ENCODE measurements around the gene KCNN2.

The KCNN2 gene

DNA sequence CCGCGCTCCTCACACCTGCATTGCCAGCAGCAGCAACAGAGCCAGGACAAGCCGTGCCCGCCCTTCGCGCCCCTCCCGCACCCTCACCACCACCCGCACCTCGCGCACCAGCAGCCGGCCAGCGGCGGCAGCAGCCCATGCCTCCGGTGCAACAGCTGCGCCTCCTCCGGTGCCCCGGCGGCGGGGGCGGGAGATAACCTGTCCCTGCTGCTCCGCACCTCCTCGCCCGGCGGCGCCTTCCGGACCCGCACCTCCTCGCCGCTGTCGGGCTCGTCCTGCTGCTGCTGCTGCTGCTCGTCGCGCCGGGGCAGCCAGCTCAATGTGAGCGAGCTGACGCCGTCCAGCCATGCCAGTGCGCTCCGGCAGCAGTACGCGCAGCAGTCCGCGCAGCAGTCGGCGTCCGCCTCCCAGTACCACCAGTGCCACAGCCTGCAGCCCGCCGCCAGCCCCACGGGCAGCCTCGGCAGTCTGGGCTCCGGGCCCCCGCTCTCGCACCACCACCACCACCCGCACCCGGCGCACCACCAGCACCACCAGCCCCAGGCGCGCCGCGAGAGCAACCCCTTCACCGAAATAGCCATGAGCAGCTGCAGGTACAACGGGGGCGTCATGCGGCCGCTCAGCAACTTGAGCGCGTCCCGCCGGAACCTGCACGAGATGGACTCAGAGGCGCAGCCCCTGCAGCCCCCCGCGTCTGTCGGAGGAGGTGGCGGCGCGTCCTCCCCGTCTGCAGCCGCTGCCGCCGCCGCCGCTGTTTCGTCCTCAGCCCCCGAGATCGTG lies 517 bp downstream of the KCNN2 start:
- no peak for FAIRE-seq
- DNase-seq (ENCODE audit: insufficient read length, low spot score), result no peak

GRCh38 chr5:114362977-114363761 lies 1.3 kb downstream of the KCNN2 start:
- FAIRE-seq, result no peak

GRCh38 chr5:114363837-114364236 lies 2.0 kb downstream of the KCNN2 start:
- FAIRE-seq (no peak), DNase-seq (ENCODE audit: insufficient read length, low spot score) (no peak)

More at GRCh38 chr5:114362977-114363761, 1.3 kb downstream of the KCNN2 start:
- DNase-seq (ENCODE audit: insufficient read length, low spot score), result no peak

GRCh38 chr5:114367029-114367428 lies 5.2 kb downstream of the KCNN2 start:
- FAIRE-seq (no peak), DNase-seq (ENCODE audit: insufficient read length, low spot score) (no peak)

DNA sequence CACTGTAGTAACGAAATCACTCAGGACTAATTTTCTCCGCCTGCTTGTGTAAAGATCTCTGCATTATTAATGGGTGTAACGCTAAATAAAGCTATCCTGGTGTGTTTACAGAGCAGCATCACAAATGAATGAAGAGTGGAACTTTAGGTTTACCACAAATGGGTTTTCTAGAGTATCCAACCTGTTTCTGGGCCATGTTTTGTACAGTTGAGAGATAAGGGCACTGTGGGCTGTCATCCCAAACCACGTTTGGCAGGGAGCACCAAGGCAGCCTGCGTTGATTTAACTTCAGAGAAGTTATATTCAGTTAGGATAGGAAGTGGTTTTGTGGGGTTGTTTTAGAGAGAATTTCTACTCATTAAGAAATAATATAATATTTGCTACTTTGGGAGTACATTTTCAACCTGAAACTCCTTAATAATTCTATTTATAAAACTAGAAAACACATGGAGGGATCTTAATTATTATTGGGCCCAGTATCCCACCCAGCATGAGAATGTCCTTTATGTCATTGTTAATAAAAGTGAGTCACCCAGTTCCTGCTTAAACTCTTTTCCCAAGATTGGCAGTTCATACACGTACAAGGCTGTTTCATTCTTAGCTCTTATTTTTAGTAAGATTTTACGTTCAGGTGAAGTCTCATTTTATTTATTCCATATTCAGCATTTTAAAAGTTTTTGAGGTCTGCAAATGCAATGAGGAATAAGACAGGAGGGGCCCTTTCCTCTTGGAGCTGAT lies 8.0 kb downstream of the KCNN2 start:
- DNase-seq (ENCODE audit: insufficient read length, low spot score) (no peak), FAIRE-seq (no peak)

- DNase-seq (ENCODE audit: insufficient read length, low spot score) (no peak), FAIRE-seq (no peak)
Observed at GRCh38 chr5:114377050-114377844, 15.4 kb downstream of the KCNN2 start.

DNA sequence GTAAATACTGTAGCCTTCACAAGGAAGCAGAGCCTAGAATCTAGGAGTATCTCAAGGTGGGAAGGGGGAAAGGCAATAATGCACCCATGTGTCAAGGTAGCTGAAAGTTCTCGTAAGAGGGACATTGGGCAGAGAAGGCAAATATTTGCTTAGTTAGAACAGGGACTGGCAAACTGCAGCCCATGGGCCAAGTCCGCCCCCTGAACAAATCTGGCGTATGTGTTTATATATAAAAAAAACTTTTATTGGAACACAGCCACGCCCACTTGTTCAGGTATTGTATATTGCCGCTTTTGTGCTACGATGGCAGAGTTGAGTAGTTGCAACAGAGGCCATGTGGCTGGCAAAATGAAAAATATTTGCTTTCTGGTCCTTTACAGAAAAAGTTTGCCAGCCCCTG lies 16.1 kb downstream of the KCNN2 start:
- FAIRE-seq, result no peak
- no peak for DNase-seq (ENCODE audit: insufficient read length, low spot score)

DNA sequence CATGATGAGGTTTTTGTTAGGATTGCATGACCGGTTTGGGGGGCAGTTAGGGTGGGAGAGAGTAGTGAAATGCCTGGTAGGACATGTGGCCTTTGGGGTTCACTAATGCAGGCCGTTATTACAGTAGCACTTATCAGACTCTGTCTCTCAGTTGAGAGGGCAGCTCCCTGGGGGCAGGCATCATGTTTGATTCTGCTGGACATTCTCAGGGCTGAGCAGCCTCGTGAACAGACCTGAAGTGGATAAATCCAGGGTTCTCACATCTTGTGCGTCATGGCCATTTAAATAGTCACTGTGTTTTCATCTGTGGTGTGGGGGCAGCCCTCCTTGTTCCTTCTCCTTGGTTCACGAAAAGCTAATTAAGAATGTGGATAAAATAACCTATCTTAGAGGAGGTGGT lies 18.9 kb downstream of the KCNN2 start:
- DNase-seq (ENCODE audit: insufficient read length, low spot score) (no peak), FAIRE-seq (no peak)

- no peak for FAIRE-seq
Observed at GRCh38 chr5:114387433-114387832, 25.6 kb downstream of the KCNN2 start.

GRCh38 chr5:114390431-114390830 lies 28.6 kb downstream of the KCNN2 start:
- no peak for DNase-seq (ENCODE audit: insufficient read length, low spot score)
- no peak for FAIRE-seq

More at GRCh38 chr5:114387433-114387832, 25.6 kb downstream of the KCNN2 start:
- DNase-seq (ENCODE audit: insufficient read length, low spot score), result no peak

- FAIRE-seq, result no peak
Observed at GRCh38 chr5:114391321-114391720, 29.5 kb downstream of the KCNN2 start.

DNA sequence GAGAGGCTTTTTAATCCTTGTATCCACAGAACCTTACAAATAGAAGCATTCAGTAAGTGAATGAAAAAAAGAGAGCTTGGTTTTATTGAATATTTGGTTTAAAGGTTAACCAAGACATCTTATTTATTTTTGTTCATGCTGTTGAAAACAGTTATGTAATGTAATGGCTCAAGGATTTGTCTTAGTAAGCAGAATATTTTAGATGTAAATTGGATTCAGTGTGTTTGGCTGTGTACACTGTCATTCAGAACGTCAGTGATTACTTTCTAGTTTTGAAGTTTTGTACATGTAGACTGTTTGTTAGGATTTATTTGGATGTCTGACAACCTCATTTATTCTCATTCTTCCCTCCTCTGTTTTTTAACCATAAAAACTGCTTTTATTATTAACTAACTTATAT lies 31.3 kb downstream of the KCNN2 start:
- DNase-seq (ENCODE audit: insufficient read length, low spot score) (no peak), FAIRE-seq (no peak)

More at GRCh38 chr5:114391321-114391720, 29.5 kb downstream of the KCNN2 start:
- no peak for DNase-seq (ENCODE audit: insufficient read length, low spot score)

GRCh38 chr5:114402206-114402605 lies 40.3 kb downstream of the KCNN2 start:
- FAIRE-seq, result no peak
- no peak for DNase-seq (ENCODE audit: insufficient read length, low spot score)

GRCh38 chr5:114407783-114408182 lies 45.9 kb downstream of the KCNN2 start:
- FAIRE-seq, result no peak
- no peak for DNase-seq (ENCODE audit: insufficient read length, low spot score)

DNA sequence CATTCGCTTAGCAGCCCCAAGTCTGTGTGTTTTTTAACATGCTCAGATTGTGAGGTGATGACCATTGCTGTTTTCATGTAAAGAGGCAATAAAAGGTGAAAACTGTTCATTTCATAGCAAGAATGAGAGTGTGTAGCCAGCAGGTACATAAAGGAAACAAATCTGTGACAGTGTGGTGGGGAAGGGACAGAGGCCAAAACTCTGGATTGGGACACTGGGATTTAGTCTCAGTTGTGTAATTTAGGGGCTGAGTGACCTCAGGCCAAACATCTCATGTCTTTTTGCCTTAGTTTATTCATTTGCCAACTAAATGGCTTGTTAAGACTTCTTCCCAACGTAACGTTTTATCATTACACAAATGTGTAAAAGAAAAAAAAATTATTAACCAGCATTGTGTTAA lies 47.0 kb downstream of the KCNN2 start:
- FAIRE-seq, result no peak
- no peak for DNase-seq (ENCODE audit: insufficient read length, low spot score)

DNA sequence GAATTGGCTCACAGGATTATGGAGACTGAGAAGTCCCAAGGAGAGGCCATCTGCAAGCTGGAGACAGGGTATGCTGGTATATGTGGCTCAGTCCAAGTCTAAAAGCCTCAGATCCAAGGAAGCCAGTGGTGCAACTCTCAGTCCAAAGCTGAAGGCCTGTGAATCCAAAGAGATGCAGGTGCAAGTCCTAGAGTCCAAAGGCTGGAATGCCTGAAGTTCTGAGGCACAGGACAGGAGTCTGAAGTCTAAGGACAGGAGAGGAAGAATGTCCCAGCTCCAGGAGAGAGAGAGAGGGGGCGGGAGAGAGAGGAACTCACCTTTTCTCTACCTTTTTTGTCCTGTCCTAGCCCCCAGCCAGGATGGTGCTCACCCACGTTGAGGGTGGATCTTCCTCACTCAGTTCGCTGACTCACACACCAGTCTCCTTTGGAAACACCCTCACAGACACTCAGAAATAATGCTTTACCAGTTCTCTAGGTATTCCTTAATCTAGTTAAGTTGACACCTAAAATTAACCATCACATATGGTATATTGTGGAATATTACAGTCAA lies 49.6 kb downstream of the KCNN2 start:
- no peak for DNase-seq (ENCODE audit: insufficient read length, low spot score)
- FAIRE-seq, result no peak

GRCh38 chr5:114412510-114413171 lies 50.8 kb downstream of the KCNN2 start:
- no peak for FAIRE-seq

DNA sequence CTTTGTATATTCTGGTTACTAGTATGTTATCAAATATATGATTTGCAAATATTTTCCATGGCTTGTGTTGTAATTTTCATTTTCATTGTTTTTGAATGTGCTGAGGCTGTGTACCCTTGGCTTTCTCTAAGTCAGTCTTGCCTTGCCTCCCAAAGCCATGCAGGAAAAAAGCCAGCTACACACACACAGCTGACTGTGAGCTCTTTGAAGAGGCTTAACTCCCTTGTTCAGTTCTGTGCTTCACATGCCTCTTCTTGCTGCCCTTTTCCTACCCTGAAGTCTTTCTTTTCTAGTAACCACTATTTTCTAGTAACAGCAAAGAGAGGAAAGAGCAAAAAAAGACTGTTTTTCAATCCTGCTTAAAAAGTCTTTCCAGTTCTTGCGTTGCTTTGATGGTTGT lies 53.9 kb downstream of the KCNN2 start:
- DNase-seq (ENCODE audit: insufficient read length, low spot score), result no peak
- FAIRE-seq, result no peak

More at GRCh38 chr5:114412510-114413171, 50.8 kb downstream of the KCNN2 start:
- DNase-seq (ENCODE audit: insufficient read length, low spot score), result no peak

GRCh38 chr5:114416254-114416653 lies 54.4 kb downstream of the KCNN2 start:
- no peak for DNase-seq (ENCODE audit: insufficient read length, low spot score)
- FAIRE-seq, result no peak

DNA sequence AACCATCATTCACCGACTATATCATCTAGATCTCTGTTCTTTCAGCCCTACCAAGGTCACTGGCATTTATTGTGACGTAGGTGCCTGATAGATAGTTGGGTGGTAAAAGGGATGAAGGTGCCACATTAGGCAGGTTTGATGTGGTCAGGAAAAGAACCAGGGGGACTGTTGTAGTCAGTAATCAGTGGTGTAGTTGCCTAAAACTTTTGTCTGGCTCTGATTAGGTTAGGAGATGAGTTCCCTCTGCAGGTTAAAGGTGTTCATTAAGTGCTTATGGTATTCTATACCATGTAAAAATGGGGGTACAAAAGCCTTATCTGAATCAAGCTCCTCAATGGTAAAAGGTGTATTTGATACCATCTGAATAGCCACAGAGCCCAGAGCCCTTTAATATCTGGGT lies 55.6 kb downstream of the KCNN2 start:
- FAIRE-seq, result no peak

More for the DNA sequence above, 55.6 kb downstream of the KCNN2 start:
- no peak for DNase-seq (ENCODE audit: insufficient read length, low spot score)

Measured in GM19239 (cell line).